T47D (cell line): Measurements from ENCODE around the gene CCSAP.
A peak's percentile ranks its signal among the peaks of the same experiment; 100 is the strongest.

Experiments used
- DNase-seq, 2 experiments: peaks; one replicate each; pipeline versions ENCODE4 v3.0.0 to v3.0.0-alpha.2; 2011 to 2012; ENCODE audit warnings: low read depth in 1 of 2, low spot score in 1 of 2
- JUND ChIP-seq: IDR thresholded peaks from 2 replicates; pipeline ENCODE4 v1.6.1; 2012; ENCODE audit warnings: low read depth
- in situ Hi-C: cut with HindIII; loops from 2 replicates; pipeline ENCODE4 v1.10.0; 2016; ENCODE audit warnings: low sequenced_read_pairs, low pct_unique_long_range_greater_than_20kb

CCSAP gene

GRCh38 chr1:229352975-229353374, 10.1 kb upstream of the CCSAP start:
- in situ Hi-C loops: no loop called here
- TF ChIP-seq JUND: no peak
- DNase-seq: no peak

DNA sequence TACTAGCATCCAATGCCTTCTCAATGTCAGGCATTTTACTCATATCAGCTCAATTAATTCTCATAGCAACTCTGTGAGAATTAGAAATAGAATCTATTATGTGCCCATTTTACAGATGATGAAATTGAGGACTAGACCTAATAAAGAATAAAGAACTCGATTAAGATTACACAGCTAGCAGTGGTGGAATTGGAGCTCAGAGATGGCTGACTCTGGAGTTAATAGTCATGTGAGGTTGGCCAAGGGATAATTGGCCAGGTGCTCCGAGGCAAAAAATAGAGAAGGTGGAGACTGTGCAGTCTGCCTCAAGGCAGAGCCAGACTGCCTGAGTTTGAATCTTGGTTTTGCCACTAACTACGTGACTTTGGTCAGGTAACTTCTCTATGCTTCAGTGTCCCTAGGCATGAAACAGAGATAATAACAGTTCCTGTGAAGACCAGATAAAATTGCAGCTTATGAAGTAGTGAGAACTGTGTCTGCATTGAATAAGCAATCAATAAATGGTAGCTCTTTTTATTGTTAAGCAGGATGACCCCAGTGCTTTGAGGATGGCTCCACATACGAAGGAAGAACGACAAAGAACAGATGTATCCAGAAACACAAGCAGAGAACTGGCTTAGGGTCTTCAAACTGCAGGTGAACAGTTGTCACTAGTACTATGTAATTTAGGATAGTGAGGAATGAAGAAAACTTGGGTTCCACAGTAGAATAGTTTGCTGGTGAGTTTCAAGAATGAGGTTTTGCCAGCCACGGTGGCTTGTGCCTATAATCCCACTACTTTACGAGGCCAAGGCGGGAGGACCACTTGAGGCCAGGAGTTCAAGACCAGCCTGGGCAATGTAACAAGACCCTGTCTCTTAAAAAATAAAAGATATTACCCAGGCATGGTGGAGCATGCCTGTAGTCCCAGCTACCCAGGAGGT, 6.9 kb upstream of the CCSAP start:
- in situ Hi-C loops: no loop called here
- DNase-seq: no peak
- no peak for TF ChIP-seq JUND

GRCh38 chr1:229347528-229347927, 4.7 kb upstream of the CCSAP start:
- no peak for TF ChIP-seq JUND
- in situ Hi-C loops: no loop called here
- DNase-seq: no peak

- peak; percentile 35 to 36 for DNase-seq
- TF ChIP-seq JUND: no peak
- in situ Hi-C loops: no loop called here
Measured at GRCh38 chr1:229344937-229345684, 2.3 kb upstream of the CCSAP start.

GRCh38 chr1:229344139-229344538, 1.3 kb upstream of the CCSAP start:
- in situ Hi-C loops: no loop called here
- no peak for TF ChIP-seq JUND
- DNase-seq: no peak

- DNase-seq: peak; percentile 89 to 91
- no peak for TF ChIP-seq JUND
- in situ Hi-C loops: no loop called here
Measured at GRCh38 chr1:229341774-229342655, 832 bp downstream of the CCSAP start.

- TF ChIP-seq JUND: no peak
- no peak for DNase-seq
- in situ Hi-C loops: no loop called here
Measured at GRCh38 chr1:229340496-229340895, 2.4 kb downstream of the CCSAP start.

GRCh38 chr1:229339520-229339919, 3.3 kb downstream of the CCSAP start:
- DNase-seq: no peak
- no peak for TF ChIP-seq JUND
- in situ Hi-C loops: no loop called here

DNA sequence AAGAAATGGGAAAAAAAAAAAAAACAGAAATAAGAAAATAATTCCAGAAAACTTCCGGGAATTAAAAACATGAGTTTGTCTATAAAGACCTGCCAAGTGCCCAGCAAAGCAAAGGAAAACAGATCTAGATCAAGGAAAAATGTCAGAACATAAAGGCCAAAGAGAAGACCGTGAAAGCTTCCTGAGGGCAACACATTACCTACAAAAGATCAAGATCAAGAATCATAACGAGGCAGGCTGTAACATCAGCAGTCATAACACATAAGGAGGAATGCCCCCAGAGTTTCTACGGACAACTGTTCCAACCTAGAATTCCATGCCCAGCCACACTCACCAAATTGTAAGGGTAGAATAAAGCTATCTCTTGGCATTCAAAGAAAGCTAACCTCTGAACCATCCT, 3.8 kb downstream of the CCSAP start:
- in situ Hi-C loops: no loop called here
- no peak for TF ChIP-seq JUND

GRCh38 chr1:229336345-229336744, 6.5 kb downstream of the CCSAP start:
- DNase-seq: no peak
- no peak for TF ChIP-seq JUND
- in situ Hi-C loops: no loop called here

More for the DNA sequence above, 3.8 kb downstream of the CCSAP start:
- no peak for DNase-seq

GRCh38 chr1:229334716-229335115, 8.1 kb downstream of the CCSAP start:
- DNase-seq: no peak
- in situ Hi-C loops: no loop called here
- no peak for TF ChIP-seq JUND

DNA sequence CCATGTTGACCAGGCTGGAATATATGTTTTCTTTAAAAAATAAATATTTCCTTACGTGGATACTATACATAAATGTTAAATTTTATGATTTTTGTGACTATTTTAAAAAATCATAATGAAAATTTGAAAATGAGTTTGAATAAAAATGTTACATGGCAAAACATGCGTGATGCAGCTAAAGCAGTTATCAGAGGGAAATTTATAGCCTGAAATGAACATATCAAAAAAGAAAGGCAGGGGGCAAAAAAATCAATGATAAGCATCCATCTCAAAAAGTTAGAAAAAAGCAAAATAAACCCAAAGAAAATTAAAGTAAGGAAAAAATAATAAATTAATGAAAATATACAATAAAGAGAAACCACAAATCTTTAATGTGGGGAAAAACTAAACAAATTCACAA, 8.6 kb downstream of the CCSAP start:
- in situ Hi-C loops: no loop called here
- DNase-seq: no peak

More for the DNA sequence above, 8.6 kb downstream of the CCSAP start:
- no peak for TF ChIP-seq JUND
